Neural progenitor cell (in vitro differentiated cells): ENCODE measurements around the gene EI24. TPM values are rescaled to one million over a fixed set of nuclear protein-coding genes. Genes with fewer than 3 reads are reported as not detected.

ENCODE experiments used
- DNase-seq: peaks from one replicate; pipeline ENCODE4 v3.0.0-alpha.2; 2016; ENCODE audit warnings: low spot score
- H2AFZ ChIP-seq: fragments of 200-600 bp; sonication (generic); replicated peaks from 2 replicates; pipeline ENCODE4 v1.6.1; 2016; ENCODE audit warnings: antibody characterized with exemption
- H3F3A ChIP-seq: fragments of 200-600 bp; sonication (generic); 2 replicates; pipeline ENCODE4 v1.6.1; 2016; ENCODE audit warnings: antibody characterized with exemption, low read depth
- H3K27ac ChIP-seq: fragments of 200-600 bp; sonication (generic); 2 replicates; pipeline ENCODE4 v1.5.1; 2016; ENCODE audit warnings: mild to moderate bottlenecking
- H3K27me3 ChIP-seq: fragments of 200-600 bp; sonication (generic); 2 replicates; pipeline ENCODE4 v1.6.1; 2016; ENCODE audit warnings: mild to moderate bottlenecking, moderate library complexity
- H3K36me3 ChIP-seq: fragments of 200-600 bp; sonication (generic); 2 replicates; pipeline ENCODE4 v1.5.1; 2016
- H3K4me1 ChIP-seq: fragments of 200-600 bp; sonication (generic); 2 replicates; pipeline ENCODE4 v1.6.1; 2016; ENCODE audit warnings: mixed run types
- H3K4me2 ChIP-seq: fragments of 200-600 bp; sonication (generic); 2 replicates; pipeline ENCODE4 v1.6.1; 2016
- H3K4me3 ChIP-seq: fragments of 200-600 bp; sonication (generic); 2 replicates; pipeline ENCODE4 v1.5.1; 2016
- H3K79me2 ChIP-seq: fragments of 200-600 bp; sonication (generic); 2 replicates; pipeline ENCODE4 v1.6.1; 2016; ENCODE audit warnings: low read depth
- H3K9ac ChIP-seq: fragments of 200-600 bp; sonication (generic); 2 replicates; pipeline ENCODE4 v1.6.1; 2016
- H3K9me3 ChIP-seq: fragments of 200-600 bp; sonication (generic); 2 replicates; pipeline ENCODE4 v1.5.1; 2016; ENCODE audit warnings: low read depth
- H4K20me1 ChIP-seq: fragments of 200-600 bp; sonication (generic); 2 replicates; pipeline ENCODE4 v1.6.1; 2016; ENCODE audit warnings: low read depth
- H3K27ac Mint-ChIP-seq: 3 replicates; pipeline ENCODE4 v1.8.0; 2021; ENCODE audit warnings: mixed read lengths
- H3K27me3 Mint-ChIP-seq: 2 replicates; pipeline ENCODE4 v1.8.0; 2022; ENCODE audit warnings: low read depth, mild to moderate bottlenecking, inconsistent platforms, moderate library complexity, mixed read lengths; ENCODE audit not compliant: insufficient read depth
- H3K36me3 Mint-ChIP-seq: 3 replicates; pipeline ENCODE4 v1.8.0; 2021; ENCODE audit warnings: mixed read lengths
- H3K4me1 Mint-ChIP-seq: 3 replicates; pipeline ENCODE4 v1.8.0; 2021; ENCODE audit warnings: mixed read lengths
- H3K4me3 Mint-ChIP-seq: 3 replicates; pipeline ENCODE4 v1.8.0; 2021; ENCODE audit warnings: mild to moderate bottlenecking, moderate library complexity, mixed read lengths
- H3K9me3 Mint-ChIP-seq: 3 replicates; pipeline ENCODE4 v1.8.0; 2020; ENCODE audit warnings: mixed read lengths
- CTCF ChIP-seq: fragments of 200-600 bp; sonication (generic); IDR thresholded peaks from 2 replicates; pipeline ENCODE4 v1.5.1; 2017; ENCODE audit warnings: antibody characterized with exemption, mild to moderate bottlenecking
- EZH2 ChIP-seq: fragments of 200-600 bp; sonication (generic); IDR thresholded peaks from 2 replicates; pipeline ENCODE4 v1.6.1; 2017; ENCODE audit warnings: antibody characterized with exemption, mild to moderate bottlenecking, moderate library complexity
- EZH2phosphoT487 ChIP-seq: fragments of 200-600 bp; sonication (generic); IDR thresholded peaks from 2 replicates; pipeline ENCODE4 v1.6.1; 2017; ENCODE audit warnings: antibody characterized with exemption
- total RNA-seq: library from RNA; depleted of rRNA; stranded (reverse); fragments of >200 nt; gene quantifications from 2 replicates; pipeline ENCODE4 v1.2.3, GENCODE V29; 2015; ENCODE audit warnings: low replicate concordance

Gene EI24
- 99.8 and 103 TPM in 2 replicates for total RNA-seq

- Histone ChIP-seq H3K79me2 (peaks cover 34% of the 10 kb centered on the region), H3K4me3 (peak within 1 kb of the TSS; percentile 80), H3K27ac (no peak within 1 kb of the TSS), H2AFZ (peak within 1 kb of the TSS; percentile 82), H4K20me1 (peaks cover 10% of the 10 kb centered on the region), H3K9me3 (no peaks in the 10 kb centered on the region), H3K4me1 (peaks cover 9% of the 10 kb centered on the region), H3K27me3 (no peaks in the 10 kb centered on the region), H3K36me3 (no peaks in the 10 kb centered on the region), H3K9ac (peak within 1 kb of the TSS; percentile 84), H3K4me2 (peak within 1 kb of the TSS; percentile 90), H3F3A (no peaks in the 10 kb centered on the region)
- Mint-ChIP-seq H3K9me3 (peaks cover 4% of the 10 kb centered on the region), H3K27ac (peak within 1 kb of the TSS; percentile 92), H3K27me3 (peaks cover 2% of the 10 kb centered on the region), H3K4me3 (peak within 1 kb of the TSS; percentile 95), H3K4me1 (peaks cover 16% of the 10 kb centered on the region), H3K36me3 (peaks cover 6% of the 10 kb centered on the region)
- DNase-seq, result peak; percentile 98
- TF ChIP-seq CTCF (peak; percentile 78), EZH2phosphoT487 (no peak)
Measured at GRCh38 chr11:125568970-125569914, at the start of gene EI24. TSS of gene EI24 (plus strand) at chr11:125569477. CDS start at chr11:125572528, 3,051 bp downstream.

GRCh38 chr11:125519860-125520834 is 49.1 kb upstream of the EI24 start:
- no peak for TF ChIP-seq CTCF
- TF ChIP-seq EZH2, result no peak
- no peak for TF ChIP-seq EZH2phosphoT487
- H4K20me1 ChIP-seq, result no peaks in the 10 kb centered on the region
- no peak overlapping the region for H2AFZ ChIP-seq
- H3K27me3 ChIP-seq, result no peaks in the 10 kb centered on the region
- H3K4me1 ChIP-seq, result peaks cover 26% of the 10 kb centered on the region
- H3K9me3 ChIP-seq, result no peaks in the 10 kb centered on the region
- no peaks in the 10 kb centered on the region for H3K36me3 ChIP-seq
- peaks cover 33% of the 10 kb centered on the region for H3F3A ChIP-seq
- Mint-ChIP-seq H3K9me3 (peaks cover 9% of the 10 kb centered on the region), H3K27me3 (peaks cover 5% of the 10 kb centered on the region), H3K4me3 (no peak overlapping the region), H3K4me1 (peaks cover 25% of the 10 kb centered on the region), H3K36me3 (no peaks in the 10 kb centered on the region), H3K27ac (no peak overlapping the region)
- no peak for DNase-seq
- H3K4me3 ChIP-seq, result no peak overlapping the region
- H3K9ac ChIP-seq, result no peak overlapping the region
- H3K4me2 ChIP-seq, result no peak overlapping the region
- no peaks in the 10 kb centered on the region for H3K79me2 ChIP-seq
- H3K27ac ChIP-seq, result no peak overlapping the region

- Mint-ChIP-seq H3K36me3 (no peaks in the 10 kb centered on the region), H3K27me3 (peaks cover 5% of the 10 kb centered on the region), H3K27ac (peak overlapping the region; percentile 59), H3K4me3 (no peak overlapping the region), H3K4me1 (peaks cover 3% of the 10 kb centered on the region), H3K9me3 (peaks cover 9% of the 10 kb centered on the region)
- Histone ChIP-seq H3K36me3 (no peaks in the 10 kb centered on the region), H2AFZ (no peak overlapping the region), H3K4me2 (no peak overlapping the region), H4K20me1 (no peaks in the 10 kb centered on the region), H3K27me3 (no peaks in the 10 kb centered on the region), H3F3A (no peaks in the 10 kb centered on the region), H3K9ac (no peak overlapping the region), H3K27ac (no peak overlapping the region), H3K4me1 (no peaks in the 10 kb centered on the region), H3K9me3 (no peaks in the 10 kb centered on the region), H3K4me3 (no peak overlapping the region), H3K79me2 (no peaks in the 10 kb centered on the region)
- no peak for DNase-seq
- TF ChIP-seq EZH2phosphoT487, result no peak
Measured at GRCh38 chr11:125525303-125525702, 44.0 kb upstream of the EI24 start.
